ENCODE results near the gene SCN3B. TPM values are rescaled to one million over a fixed set of nuclear protein-coding genes. Genes with fewer than 3 reads are reported as not detected.

The SCN3B gene
- total and polyA plus RNA-seq, 7 donors: 0.60 to 3.0 (median 2.2) TPM; not detected in 1

- Histone ChIP-seq H3K27me3 (peaks cover 0 to 9% (median 0%) of the 10 kb centered on the region in 3 donors), H3K9me3 (no peaks in the 10 kb centered on the region), H3K4me1 (no peaks in the 10 kb centered on the region), H3K4me3 (no peak overlapping the region), H3K36me3 (no peaks in the 10 kb centered on the region), H3K27ac (no peak overlapping the region)
- intact Hi-C loops (cut with DNase I): no loop called here
- 79 to 83% methylated on average over 4 of the region's 4 CpGs for WGBS, 2 donors
- no peak for TF ChIP-seq POLR2AphosphoS5 (IDR thresholded peaks at IDR 0.05)
- no peak for TF ChIP-seq CTCF (IDR thresholded peaks at IDR 0.05)
- TF ChIP-seq POLR2A (IDR thresholded peaks at IDR 0.05): no peak
- TF ChIP-seq EP300 (IDR thresholded peaks at IDR 0.05): no peak
- no peak for DNase-seq
Measured at GRCh38 chr11:123641495-123641840, 13.0 kb downstream of the SCN3B start.

GRCh38 chr11:123640677-123641494 lies 13.5 kb downstream of the SCN3B start:
- TF ChIP-seq POLR2AphosphoS5 (IDR thresholded peaks at IDR 0.05) (no peak), CTCF (IDR thresholded peaks at IDR 0.05) (peak in 3 of 4 experiments; percentile 24 to 50 (median 43))
- H3K4me1 ChIP-seq: no peaks in the 10 kb centered on the region
- no peaks in the 10 kb centered on the region for H3K9me3 ChIP-seq
- no peak for DNase-seq
- no peaks in the 10 kb centered on the region for H3K36me3 ChIP-seq
- intact Hi-C loops (cut with DNase I): no loop called here
- H3K4me3 ChIP-seq: no peak overlapping the region
- H3K27me3 ChIP-seq: peaks cover 0 to 9% (median 0%) of the 10 kb centered on the region in 3 donors
- 32% methylated on average over 22 of the region's 22 CpGs for WGBS, 2 donors
- no peak overlapping the region for H3K27ac ChIP-seq

- no peaks in the 10 kb centered on the region for H3K9me3 ChIP-seq
- H3K36me3 ChIP-seq: no peaks in the 10 kb centered on the region
- TF ChIP-seq CTCF (IDR thresholded peaks at IDR 0.05): no peak
- TF ChIP-seq EP300 (IDR thresholded peaks at IDR 0.05): no peak
- TF ChIP-seq POLR2A (IDR thresholded peaks at IDR 0.05): no peak
- no peak for TF ChIP-seq POLR2AphosphoS5 (IDR thresholded peaks at IDR 0.05)
- DNase-seq: no peak
- WGBS, 2 donors: 61 to 65% methylated on average over 5 of the region's 5 CpGs
- intact Hi-C loops (cut with DNase I): no loop called here
- H3K27ac ChIP-seq: no peak overlapping the region
- H3K4me3 ChIP-seq: no peak overlapping the region
- H3K4me1 ChIP-seq: no peaks in the 10 kb centered on the region
- peaks cover 0 to 9% (median 0%) of the 10 kb centered on the region in 3 donors for H3K27me3 ChIP-seq
Measured at GRCh38 chr11:123640029-123640428, 14.4 kb downstream of the SCN3B start.

GRCh38 chr11:123630126-123630608 lies 24.3 kb downstream of the SCN3B start:
- H3K4me1 ChIP-seq: peaks cover 0 to 11% (median 0%) of the 10 kb centered on the region in 4 donors
- intact Hi-C loops (cut with DNase I): no loop called here
- no peaks in the 10 kb centered on the region for H3K36me3 ChIP-seq
- TF ChIP-seq POLR2A (IDR thresholded peaks at IDR 0.05) (no peak), EP300 (IDR thresholded peaks at IDR 0.05) (no peak), CTCF (IDR thresholded peaks at IDR 0.05) (no peak), POLR2AphosphoS5 (IDR thresholded peaks at IDR 0.05) (no peak)
- peak overlapping the region in 1 of 4 donors; percentile 34 for H3K27ac ChIP-seq
- no peaks in the 10 kb centered on the region for H3K27me3 ChIP-seq
- 55 to 60% methylated on average over 3 of the region's 3 CpGs for WGBS, 2 donors
- H3K4me3 ChIP-seq: no peak overlapping the region
- no peaks in the 10 kb centered on the region for H3K9me3 ChIP-seq
- no peak for DNase-seq
